ENCODE results near the gene B4GALT3.

Gene B4GALT3

DNA sequence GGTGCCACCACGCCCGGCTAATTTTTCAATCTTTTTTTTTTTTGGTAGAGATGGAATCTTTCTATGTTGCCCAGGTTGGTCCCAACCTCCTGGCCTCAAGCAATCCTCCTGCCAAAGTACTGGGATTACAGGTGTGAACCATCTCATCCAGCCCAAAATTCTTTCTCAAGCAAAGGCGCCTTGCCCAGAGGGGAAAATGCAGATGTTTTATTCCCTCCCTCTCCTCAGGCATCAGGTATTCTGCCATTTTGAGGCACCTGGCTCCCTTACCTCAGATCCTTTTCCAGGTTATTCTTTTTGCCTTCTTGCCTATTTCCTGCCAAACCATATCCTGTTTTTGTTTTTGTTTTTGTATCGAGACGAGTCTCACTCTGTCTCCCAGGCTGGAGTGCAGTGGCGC is 11.1 kb upstream of the B4GALT3 start:
- DNase-seq (ENCODE audit: low read depth): no peak

GRCh38 chr1:161187311-161187710 is 10.0 kb upstream of the B4GALT3 start:
- DNase-seq (ENCODE audit: low read depth): no peak

GRCh38 chr1:161185732-161186311 is 8.5 kb upstream of the B4GALT3 start:
- no peak for DNase-seq (ENCODE audit: low read depth)

- DNase-seq (ENCODE audit: low read depth): no peak
Measured at GRCh38 chr1:161185282-161185682, 8.0 kb upstream of the B4GALT3 start.

- DNase-seq (ENCODE audit: low read depth): no peak
Measured at GRCh38 chr1:161182214-161182613, 4.9 kb upstream of the B4GALT3 start.

GRCh38 chr1:161180639-161181038 is 3.3 kb upstream of the B4GALT3 start:
- DNase-seq (ENCODE audit: low read depth): no peak

GRCh38 chr1:161179698-161180097 is 2.4 kb upstream of the B4GALT3 start:
- DNase-seq (ENCODE audit: low read depth): no peak

GRCh38 chr1:161177936-161178244 is 583 bp upstream of the B4GALT3 start:
- DNase-seq (ENCODE audit: low read depth): no peak

DNA sequence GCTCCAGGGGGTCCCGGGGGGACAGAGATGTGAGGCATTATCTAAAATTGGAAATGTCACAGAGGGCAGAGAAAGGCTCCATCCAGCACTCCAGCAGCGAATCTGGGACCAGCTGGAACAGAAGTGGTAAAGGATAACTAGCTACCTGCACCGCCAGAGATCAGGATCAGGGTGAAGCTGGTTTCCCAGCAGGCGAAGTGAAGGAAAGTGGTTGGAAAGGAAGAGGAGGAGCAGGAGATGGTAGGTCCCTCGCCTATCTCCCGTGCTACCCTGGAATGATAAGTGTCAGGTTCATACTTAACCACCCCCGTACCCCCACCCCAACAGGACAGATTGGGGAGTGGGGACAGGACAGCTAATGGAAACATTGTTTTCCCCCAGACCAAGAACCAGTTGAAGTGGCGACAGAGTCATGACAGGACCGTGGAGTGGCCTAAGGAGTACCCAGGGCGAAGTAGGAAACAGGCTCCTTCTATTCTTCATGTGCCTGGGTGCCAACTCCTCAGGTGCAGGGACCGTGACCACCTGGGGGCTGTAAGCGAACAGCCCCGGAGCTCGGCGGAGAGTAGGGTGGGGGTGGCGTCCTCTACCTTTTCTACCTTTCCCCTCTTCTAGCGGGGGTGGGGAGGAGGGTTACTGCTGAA is 717 bp downstream of the B4GALT3 start:
- DNase-seq (ENCODE audit: low read depth): no peak

- DNase-seq (ENCODE audit: low read depth): no peak
Measured at GRCh38 chr1:161175771-161176453, 1.4 kb downstream of the B4GALT3 start.

- no peak for DNase-seq (ENCODE audit: low read depth)
Measured at GRCh38 chr1:161174911-161175310, 2.4 kb downstream of the B4GALT3 start.

- DNase-seq (ENCODE audit: low read depth): no peak
Measured at GRCh38 chr1:161173711-161174110, 3.6 kb downstream of the B4GALT3 start.

- no peak for DNase-seq (ENCODE audit: low read depth)
Measured at GRCh38 chr1:161172776-161173376, 4.4 kb downstream of the B4GALT3 start.

DNA sequence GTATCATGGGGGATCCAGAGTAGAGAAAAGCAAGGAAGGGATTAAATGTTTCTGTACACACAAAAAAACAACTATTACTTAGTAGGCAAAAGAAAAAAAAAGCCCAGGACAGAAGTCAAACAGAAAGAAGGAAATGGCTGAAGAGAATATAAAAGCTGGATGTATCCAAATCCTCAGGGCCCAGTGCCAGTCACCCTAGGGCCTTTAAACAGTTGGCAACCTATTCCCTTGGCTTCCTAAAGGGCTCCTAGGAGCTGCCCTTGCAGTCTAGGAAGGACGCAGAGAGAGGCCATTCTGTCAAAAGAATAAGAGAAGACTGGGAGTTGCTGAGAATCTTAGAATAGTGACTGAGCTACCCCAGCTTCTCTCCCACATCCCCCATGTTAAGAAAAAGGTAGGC is 5.0 kb downstream of the B4GALT3 start:
- DNase-seq (ENCODE audit: low read depth): no peak

GRCh38 chr1:161171696-161172095 is 5.6 kb downstream of the B4GALT3 start:
- no peak for DNase-seq (ENCODE audit: low read depth)

DNA sequence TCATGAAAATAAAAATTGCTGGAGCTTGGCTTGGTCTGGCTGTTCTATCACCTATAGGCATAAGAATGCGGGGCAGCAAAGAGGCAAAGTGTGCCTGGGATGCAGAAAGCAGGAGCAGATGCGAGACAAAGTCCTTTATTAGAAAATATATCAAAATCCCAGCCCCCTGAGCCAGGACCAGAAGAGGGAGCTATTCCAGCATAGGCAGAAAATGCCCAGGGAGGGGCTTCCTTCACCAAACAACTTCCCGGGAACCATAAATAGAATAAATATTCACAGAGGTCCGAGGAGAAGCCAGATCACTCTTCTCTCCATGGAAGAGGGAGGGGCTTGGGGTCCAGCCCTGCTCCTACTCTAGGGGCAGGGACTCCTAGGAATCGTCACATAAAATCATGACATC is 6.1 kb downstream of the B4GALT3 start:
- DNase-seq (ENCODE audit: low read depth): no peak

DNA sequence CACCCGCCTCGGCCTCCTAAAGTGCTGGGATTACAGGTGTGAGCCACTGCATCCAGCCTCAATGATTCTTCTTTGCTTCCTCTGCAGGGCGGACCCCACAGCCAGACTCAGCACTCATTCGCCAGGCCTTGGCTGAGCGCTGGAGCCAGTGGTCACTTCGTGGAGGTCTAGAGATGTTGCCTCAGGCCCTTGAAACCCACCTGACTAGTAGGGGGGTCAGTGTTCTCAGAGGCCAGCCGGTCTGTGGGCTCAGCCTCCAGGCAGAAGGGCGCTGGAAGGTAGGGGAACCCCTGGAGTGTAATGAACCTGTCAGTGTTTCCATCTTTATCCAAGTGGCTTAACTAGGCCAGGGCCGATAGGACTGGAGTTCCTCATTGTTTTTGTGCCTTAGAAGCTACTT is 8.4 kb downstream of the B4GALT3 start:
- DNase-seq (ENCODE audit: low read depth): no peak

- DNase-seq (ENCODE audit: low read depth): no peak
Measured at GRCh38 chr1:161166669-161167548, 10.4 kb downstream of the B4GALT3 start.

GRCh38 chr1:161165742-161166668 is 11.3 kb downstream of the B4GALT3 start, which contains the start of gene PPOX:
TSS of gene PPOX (plus strand) at chr1:161166426. CDS start at chr1:161166848, 422 bp downstream.
- peak; percentile 85 for DNase-seq (ENCODE audit: low read depth)

DNA sequence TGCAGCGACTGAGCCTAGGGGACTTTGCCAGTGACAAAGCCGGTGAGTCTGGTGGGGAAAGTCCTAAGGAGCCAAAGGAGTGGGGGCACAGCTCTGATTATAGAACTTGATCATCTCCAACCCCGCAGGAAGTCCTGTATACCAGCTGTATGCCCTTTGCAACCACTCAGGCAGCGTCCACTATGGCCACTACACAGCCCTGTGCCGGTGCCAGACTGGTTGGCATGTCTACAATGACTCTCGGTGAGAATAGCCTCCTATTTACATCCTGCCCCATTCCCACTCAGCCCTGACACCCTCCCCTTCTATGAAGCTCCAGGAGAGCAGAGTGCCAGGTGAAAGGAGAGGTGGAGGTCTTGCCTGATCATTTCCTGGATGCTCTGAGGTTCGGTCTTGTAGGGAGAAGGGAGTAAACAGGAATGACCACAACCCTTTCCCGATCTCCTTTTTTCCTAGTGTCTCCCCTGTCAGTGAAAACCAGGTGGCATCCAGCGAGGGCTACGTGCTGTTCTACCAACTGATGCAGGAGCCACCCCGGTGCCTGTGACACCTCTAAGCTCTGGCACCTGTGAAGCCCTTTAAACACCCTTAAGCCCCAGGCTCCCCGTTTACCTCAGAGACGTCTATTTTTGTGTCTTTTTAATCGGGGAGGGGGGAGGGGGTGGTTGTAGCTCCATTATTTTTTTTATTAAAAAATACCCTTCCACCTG is 12.3 kb downstream of the B4GALT3 start:
- DNase-seq (ENCODE audit: low read depth): no peak

Data from stimulated activated CD8-positive, alpha-beta memory T cell treated with anti-CD3 and anti-CD28 coated beads, Interleukin-7, amount 100 ng/mL, for 24 hours (primary cell).